Subcutaneous abdominal adipose tissue (tissue), 5 donors: Measurements from ENCODE around the gene UBE2E2.
A peak's percentile ranks its signal among the peaks of the same experiment; 100 is the strongest.

Experiments used
- H3K27ac ChIP-seq: one replicate; pipeline ENCODE4 v1.7.0; 2013; ENCODE audit warnings: low read depth, mild to moderate bottlenecking, inconsistent platforms, low read length, moderate library complexity
- H3K27me3 ChIP-seq, 5 donors: one replicate each; pipeline ENCODE4 v1.7.0; 2013; ENCODE audit warnings: low read length in 5 of 5, inconsistent platforms in 1 of 5; ENCODE audit not compliant: control insufficient read depth in 5 of 5, insufficient read depth in 4 of 5
- H3K36me3 ChIP-seq, 5 donors: one replicate each; pipeline ENCODE4 v1.7.0; 2013; ENCODE audit warnings: low read length in 5 of 5; ENCODE audit not compliant: control insufficient read depth in 5 of 5, insufficient read depth in 5 of 5
- H3K4me1 ChIP-seq, 5 donors: one replicate each; pipeline ENCODE4 v1.7.0; 2013; ENCODE audit warnings: low read length in 5 of 5, mild to moderate bottlenecking in 3 of 5, moderate library complexity in 1 of 5; ENCODE audit not compliant: control insufficient read depth in 5 of 5, insufficient read depth in 5 of 5
- H3K4me3 ChIP-seq, 5 donors: one replicate each; pipeline ENCODE4 v1.7.0; 2013; ENCODE audit warnings: low read length in 5 of 5, low read depth in 1 of 5
- H3K9ac ChIP-seq, 5 donors: one replicate each; pipeline ENCODE4 v1.7.0; 2013; ENCODE audit warnings: low read length in 5 of 5, mild to moderate bottlenecking in 4 of 5, moderate library complexity in 3 of 5
- H3K9me3 ChIP-seq, 5 donors: one replicate each; pipeline ENCODE4 v1.7.0; 2013; ENCODE audit warnings: low read length in 5 of 5; ENCODE audit not compliant: control insufficient read depth in 5 of 5
- donor health status: healthy.
- donor health status: healthy.
- donor health status: healthy.
- donor health status: healthy.
- donor health status: healthy.

UBE2E2 gene

GRCh38 chr3:23573827-23574226 is 370.7 kb downstream of the UBE2E2 start:
- Histone ChIP-seq H3K4me1 (no peaks in the 10 kb centered on the region), H3K27ac (no peak overlapping the region), H3K4me3 (no peak overlapping the region), H3K9me3 (peaks cover 0 to 2% (median 0%) of the 10 kb centered on the region in 5 donors), H3K9ac (no peak overlapping the region), H3K27me3 (no peaks in the 10 kb centered on the region), H3K36me3 (no peaks in the 10 kb centered on the region)

- no peak overlapping the region for H3K4me3 ChIP-seq
- no peaks in the 10 kb centered on the region for H3K36me3 ChIP-seq
- H3K9ac ChIP-seq: no peak overlapping the region
- H3K9me3 ChIP-seq: peaks cover 0 to 2% (median 0%) of the 10 kb centered on the region in 5 donors
- H3K27me3 ChIP-seq: no peaks in the 10 kb centered on the region
- H3K4me1 ChIP-seq: no peaks in the 10 kb centered on the region
- H3K27ac ChIP-seq: no peak overlapping the region
Measured at GRCh38 chr3:23574822-23575315, 371.7 kb downstream of the UBE2E2 start.

- no peaks in the 10 kb centered on the region for H3K36me3 ChIP-seq
- no peaks in the 10 kb centered on the region for H3K4me1 ChIP-seq
- H3K27me3 ChIP-seq: no peaks in the 10 kb centered on the region
- H3K4me3 ChIP-seq: no peak overlapping the region
- no peak overlapping the region for H3K9ac ChIP-seq
- no peak overlapping the region for H3K27ac ChIP-seq
- H3K9me3 ChIP-seq: peaks cover 0 to 2% (median 0%) of the 10 kb centered on the region in 5 donors
Measured at GRCh38 chr3:23575697-23576096, 372.6 kb downstream of the UBE2E2 start.

DNA sequence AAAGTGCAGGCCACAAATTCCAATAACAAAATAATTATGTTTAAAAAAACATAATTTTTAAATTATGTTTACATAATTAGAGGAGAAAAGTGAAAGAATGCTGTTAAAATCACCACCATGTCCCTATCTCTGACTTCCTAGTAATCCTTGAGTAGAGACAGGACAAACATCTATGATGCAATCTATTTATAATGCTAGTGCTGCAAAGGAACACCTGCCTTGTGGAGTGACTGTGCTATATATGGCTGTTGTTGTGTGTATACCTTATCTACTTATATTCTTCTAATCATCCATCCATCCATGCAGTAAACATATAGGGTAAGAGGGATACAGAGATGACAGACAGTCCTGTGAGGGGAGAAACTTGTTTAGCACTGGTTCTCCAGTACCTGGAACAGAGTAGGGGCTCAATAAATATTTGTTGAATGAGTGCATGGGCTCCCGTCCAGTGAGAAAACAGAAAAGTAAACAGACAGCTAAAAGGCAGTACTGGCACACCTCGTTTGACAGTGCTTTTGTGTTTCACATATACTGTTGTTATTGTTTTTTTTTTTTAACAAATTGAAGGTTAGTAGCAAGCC is 373.3 kb downstream of the UBE2E2 start:
- H3K4me1 ChIP-seq: no peaks in the 10 kb centered on the region
- no peaks in the 10 kb centered on the region for H3K36me3 ChIP-seq
- H3K27me3 ChIP-seq: no peaks in the 10 kb centered on the region
- H3K9ac ChIP-seq: no peak overlapping the region
- no peak overlapping the region for H3K4me3 ChIP-seq
- peaks cover 0 to 2% (median 0%) of the 10 kb centered on the region in 5 donors for H3K9me3 ChIP-seq
- no peak overlapping the region for H3K27ac ChIP-seq

GRCh38 chr3:23580096-23580713 is 377.1 kb downstream of the UBE2E2 start:
- Histone ChIP-seq H3K36me3 (no peaks in the 10 kb centered on the region), H3K4me1 (no peaks in the 10 kb centered on the region), H3K27me3 (no peaks in the 10 kb centered on the region), H3K4me3 (no peak overlapping the region), H3K9me3 (peaks cover 0 to 7% (median 0%) of the 10 kb centered on the region in 5 donors), H3K9ac (no peak overlapping the region), H3K27ac (no peak overlapping the region)

- Histone ChIP-seq H3K4me3 (no peak overlapping the region), H3K4me1 (peaks cover 0 to 17% (median 5%) of the 10 kb centered on the region in 5 donors), H3K36me3 (no peaks in the 10 kb centered on the region), H3K9ac (no peak overlapping the region), H3K9me3 (peaks cover 0 to 5% (median 0%) of the 10 kb centered on the region in 5 donors), H3K27me3 (no peaks in the 10 kb centered on the region), H3K27ac (no peak overlapping the region)
Measured at GRCh38 chr3:23583980-23584740, 381.0 kb downstream of the UBE2E2 start.

- H3K27me3 ChIP-seq: no peaks in the 10 kb centered on the region
- H3K27ac ChIP-seq: peak overlapping the region; percentile 43
- peaks cover 0 to 5% (median 0%) of the 10 kb centered on the region in 5 donors for H3K9me3 ChIP-seq
- H3K36me3 ChIP-seq: peaks cover 0 to 7% (median 0%) of the 10 kb centered on the region in 5 donors
- no peak overlapping the region for H3K4me3 ChIP-seq
- peaks cover 0 to 17% (median 5%) of the 10 kb centered on the region in 5 donors for H3K4me1 ChIP-seq
- H3K9ac ChIP-seq: no peak overlapping the region
Measured at GRCh38 chr3:23587513-23587912, 384.4 kb downstream of the UBE2E2 start.

GRCh38 chr3:23588547-23588946 is 385.4 kb downstream of the UBE2E2 start:
- H3K4me3 ChIP-seq: no peak overlapping the region
- H3K36me3 ChIP-seq: peaks cover 0 to 7% (median 0%) of the 10 kb centered on the region in 5 donors
- no peak overlapping the region for H3K9ac ChIP-seq
- no peaks in the 10 kb centered on the region for H3K27me3 ChIP-seq
- H3K9me3 ChIP-seq: peaks cover 0 to 3% (median 0%) of the 10 kb centered on the region in 5 donors
- H3K4me1 ChIP-seq: peaks cover 0 to 17% (median 5%) of the 10 kb centered on the region in 5 donors
- H3K27ac ChIP-seq: peak overlapping the region; percentile 43

DNA sequence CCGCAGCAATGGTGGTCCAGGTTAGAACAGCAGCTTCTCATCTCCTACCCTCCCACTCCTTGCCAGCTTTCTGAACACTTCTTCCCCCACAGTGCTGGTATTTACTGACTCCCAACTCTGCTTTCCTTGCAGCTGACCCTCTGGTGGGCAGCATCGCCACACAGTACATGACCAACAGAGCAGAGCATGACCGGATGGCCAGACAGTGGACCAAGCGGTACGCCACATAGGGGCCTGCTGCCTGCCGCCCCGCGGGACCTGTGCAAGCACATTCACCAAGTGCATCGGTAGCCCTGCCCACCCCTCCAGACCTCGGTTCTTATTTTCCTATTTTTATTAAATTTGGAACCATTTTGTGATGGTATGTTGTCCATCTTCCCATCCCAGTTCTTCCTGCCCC is 386.5 kb downstream of the UBE2E2 start:
- no peak overlapping the region for H3K27ac ChIP-seq
- peaks cover 0 to 17% (median 5%) of the 10 kb centered on the region in 5 donors for H3K4me1 ChIP-seq
- H3K36me3 ChIP-seq: peaks cover 0 to 7% (median 0%) of the 10 kb centered on the region in 5 donors
- H3K9ac ChIP-seq: no peak overlapping the region
- no peak overlapping the region for H3K4me3 ChIP-seq
- no peaks in the 10 kb centered on the region for H3K9me3 ChIP-seq
- H3K27me3 ChIP-seq: no peaks in the 10 kb centered on the region
